PC-3 (cell line): ENCODE results near the gene PPL. TPM values are rescaled to one million over a fixed set of nuclear protein-coding genes. Genes with fewer than 3 reads are reported as not detected.

ENCODE experiments used
- ATAC-seq: fragments of 200-7000 bp; cut with Tn5 transposase; 2 replicates; pipeline ENCODE4 v1.9.1; 2020; ENCODE audit warnings: mild to moderate bottlenecking, moderate library complexity
- BruUV-seq: library from RNA; stranded (reverse); fragments of 400-500 nt; replicated peaks from 2 replicates; lab custom pipeline; 2021; lab: Mats Ljungman, UMichigan
- CTCF ChIA-PET: fragments of 300-600 bp; sonication (Branson Sonifier 250); formaldehyde crosslinking; loops from one replicate; lab custom pipeline; 2022; ENCODE audit warnings: antibody characterized with exemption; lab: Charles Lee
- POLR2A ChIA-PET: fragments of 300-600 bp; sonication (Branson Sonifier 250); formaldehyde crosslinking; loops from one replicate; lab custom pipeline; 2022; ENCODE audit warnings: antibody characterized with exemption; ENCODE audit not compliant: unreplicated experiment; lab: Charles Lee
- DNase-seq: peaks from one replicate; pipeline ENCODE4 v3.0.0-alpha.2; 2015
- H2AFZ ChIP-seq: fragments of 300-600 bp; sonication (generic); 2 replicates; pipeline ENCODE4 v1.6.0; 2016; ENCODE audit warnings: antibody characterized with exemption, low read length
- H3F3A ChIP-seq: fragments of 300-600 bp; sonication (generic); one replicate; pipeline ENCODE4 v1.6.0; 2017; ENCODE audit warnings: antibody characterized with exemption, low read length, control low read depth, mild to moderate bottlenecking; ENCODE audit not compliant: unreplicated experiment
- H3K27ac ChIP-seq: fragments of 300-600 bp; sonication (generic); 2 replicates; pipeline ENCODE4 v1.5.1; 2016; ENCODE audit warnings: mild to moderate bottlenecking, low read length
- H3K27me3 ChIP-seq: fragments of 300-600 bp; sonication (generic); 2 replicates; pipeline ENCODE4 v1.6.1; 2016; ENCODE audit warnings: low read length, mixed read lengths
- H3K36me3 ChIP-seq: fragments of 300-600 bp; sonication (generic); 2 replicates; pipeline ENCODE4 v1.6.1; 2016; ENCODE audit warnings: low read depth, mixed run types, low read length, mixed read lengths
- H3K4me1 ChIP-seq: fragments of 300-600 bp; sonication (generic); 2 replicates; pipeline ENCODE4 v1.5.1; 2016; ENCODE audit warnings: low read length; ENCODE audit not compliant: insufficient read depth
- H3K4me2 ChIP-seq: fragments of 300-600 bp; sonication (generic); 2 replicates; pipeline ENCODE4 v1.6.0; 2016; ENCODE audit warnings: low read length
- H3K4me3 ChIP-seq: fragments of 300-600 bp; sonication (generic); 2 replicates; pipeline ENCODE4 v1.5.1; 2016; ENCODE audit warnings: mild to moderate bottlenecking, low read length, mixed read lengths
- H3K79me2 ChIP-seq: fragments of 300-600 bp; sonication (generic); 2 replicates; pipeline ENCODE4 v1.6.1; 2017; ENCODE audit warnings: low read length, mixed read lengths
- H3K9ac ChIP-seq: fragments of 300-600 bp; sonication (generic); 2 replicates; pipeline ENCODE4 v1.6.0; 2016; ENCODE audit warnings: mild to moderate bottlenecking, low read length
- H3K9me2 ChIP-seq: fragments of 300-600 bp; sonication (generic); replicated peaks from 2 replicates; pipeline ENCODE4 v1.6.1; 2016; ENCODE audit warnings: mixed run types, low read length, mixed read lengths
- H3K9me3 ChIP-seq: fragments of 300-600 bp; sonication (generic); 2 replicates; pipeline ENCODE4 v1.6.1; 2016; ENCODE audit warnings: low read length, mixed read lengths
- H4K20me1 ChIP-seq: fragments of 300-600 bp; sonication (generic); 2 replicates; pipeline ENCODE4 v1.6.1; 2016; ENCODE audit warnings: low read length, mixed read lengths
- CTCF ChIP-seq: fragments of 300-600 bp; sonication (generic); conservative IDR thresholded peaks from 2 replicates; pipeline ENCODE4 v1.5.1; 2017; ENCODE audit warnings: antibody characterized with exemption, low read depth, mild to moderate bottlenecking, low read length
- EZH2 ChIP-seq: fragments of 300-600 bp; sonication (generic); IDR thresholded peaks from one replicate; pipeline ENCODE4 v1.6.1; 2017; ENCODE audit warnings: antibody characterized with exemption, mild to moderate bottlenecking, low read length; ENCODE audit not compliant: unreplicated experiment
- EZH2phosphoT487 ChIP-seq: fragments of 300-600 bp; sonication (generic); IDR thresholded peaks from 2 replicates; pipeline ENCODE4 v1.6.1; 2018; ENCODE audit warnings: mild to moderate bottlenecking, antibody characterized with exemption, low read length, borderline replicate concordance
- intact Hi-C: fragments of 100-400 bp; cut with micrococcal nuclease; formaldehyde crosslinking; loops from 2 replicates; pipeline ENCODE4 v1.9.0; 2023
- total RNA-seq: library from RNA; depleted of rRNA; stranded (reverse); fragments of >200 nt; gene quantifications from 2 replicates; pipeline ENCODE4 v1.2.3, GENCODE V29; 2014

The PPL gene
- total RNA-seq, 1 experiment from 2014 or later: 18.8 TPM

GRCh38 chr16:4922721-4923342, 14.1 kb downstream of the PPL start:
- Histone ChIP-seq H3K9me2 (no peaks in the 10 kb centered on the region), H3K79me2 (peaks cover 4% of the 10 kb centered on the region; the same call in 1 of the 2 replicates), H3K9ac (no peak overlapping the region), H3K27me3 (no peaks in the 10 kb centered on the region), H3F3A (no peaks in the 10 kb centered on the region), H3K4me3 (no peak overlapping the region), H3K27ac (no peak overlapping the region), H3K4me2 (no peak overlapping the region), H4K20me1 (no peaks in the 10 kb centered on the region), H3K36me3 (peaks cover 10% of the 10 kb centered on the region), H2AFZ (no peak overlapping the region), H3K4me1 (peaks cover 34% of the 10 kb centered on the region), H3K9me3 (peaks cover 6% of the 10 kb centered on the region)
- intact Hi-C loops: no loop called here
- ChIA-PET CTCF (no interaction called here), POLR2A (no interaction called here)
- no peak for ATAC-seq
- TF ChIP-seq EZH2 (no peak), EZH2phosphoT487 (no peak), CTCF (no peak)
- BruUV-seq: no TSS peak
- DNase-seq: no peak

GRCh38 chr16:4920826-4921225, 16.1 kb downstream of the PPL start:
- Histone ChIP-seq H3K9me3 (no peaks in the 10 kb centered on the region), H3K9me2 (no peaks in the 10 kb centered on the region), H4K20me1 (no peaks in the 10 kb centered on the region), H3K27ac (no peak overlapping the region), H3K36me3 (no peaks in the 10 kb centered on the region), H3K4me3 (no peak overlapping the region), H3F3A (no peaks in the 10 kb centered on the region), H3K9ac (no peak overlapping the region), H3K79me2 (no peaks in the 10 kb centered on the region), H2AFZ (no peak overlapping the region), H3K4me2 (no peak overlapping the region), H3K27me3 (no peaks in the 10 kb centered on the region), H3K4me1 (peaks cover 42% of the 10 kb centered on the region)
- ChIA-PET POLR2A (no interaction called here), CTCF (no interaction called here)
- no peak for TF ChIP-seq EZH2
- TF ChIP-seq EZH2phosphoT487: no peak
- no peak for TF ChIP-seq CTCF
- DNase-seq (no peak), ATAC-seq (no peak)
- intact Hi-C loops: no loop called here
- BruUV-seq: no TSS peak

GRCh38 chr16:4918781-4919251, 18.1 kb downstream of the PPL start:
- peaks cover 27% of the 10 kb centered on the region for H3K4me1 ChIP-seq
- peak overlapping the region; percentile 53 for H3K27ac ChIP-seq
- H3K9me2 ChIP-seq: no peaks in the 10 kb centered on the region
- peak; percentile 73 for DNase-seq
- peak; percentile 59 for ATAC-seq
- no peaks in the 10 kb centered on the region for H3K27me3 ChIP-seq
- H3K9ac ChIP-seq: peak overlapping the region; percentile 12; the same call in 1 of the 2 replicates
- BruUV-seq: no TSS peak
- H3K9me3 ChIP-seq: no peaks in the 10 kb centered on the region
- H3K4me3 ChIP-seq: no peak overlapping the region
- intact Hi-C loops: no loop called here
- TF ChIP-seq EZH2phosphoT487 (no peak), EZH2 (no peak), CTCF (no peak)
- H2AFZ ChIP-seq: peak overlapping the region; percentile 54
- peak overlapping the region; percentile 42 for H3K4me2 ChIP-seq
- no peaks in the 10 kb centered on the region for H4K20me1 ChIP-seq
- H3K36me3 ChIP-seq: no peaks in the 10 kb centered on the region
- H3F3A ChIP-seq: no peaks in the 10 kb centered on the region
- ChIA-PET CTCF (no interaction called here), POLR2A (no interaction called here)
- no peaks in the 10 kb centered on the region for H3K79me2 ChIP-seq
